MCF 10A (cell line): ENCODE measurements around the gene TF. TPM values are rescaled to one million over a fixed set of nuclear protein-coding genes. Genes with fewer than 3 reads are reported as not detected.

Experiments
- BruUV-seq: library from RNA; stranded (reverse); fragments of 400-500 nt; replicated peaks from 2 replicates; lab custom pipeline; 2021; lab: Mats Ljungman, UMichigan
- CTCF ChIA-PET: fragments of 300-600 bp; sonication (Branson Sonifier 250); formaldehyde crosslinking; extraction: SDS; loops from one replicate; lab custom pipeline; 2021; ENCODE audit warnings: antibody characterized with exemption, inconsistent platforms; lab: Yijun Ruan, JAX
- POLR2A ChIA-PET: fragments of 300-600, 350-650 bp; sonication (Branson Sonifier 250); formaldehyde crosslinking; extraction: SDS; loops from one replicate; lab custom pipeline; 2020; ENCODE audit warnings: antibody characterized with exemption, inconsistent platforms; lab: Yijun Ruan, JAX
- DNase-seq: peaks from one replicate; pipeline ENCODE4 v3.0.0-alpha.2; 2018; ENCODE audit not compliant: unreplicated experiment
- H3K27ac Mint-ChIP-seq: one replicate; pipeline ENCODE4 v1.8.0; 2022; ENCODE audit warnings: mild to moderate bottlenecking, low read depth, mixed read lengths; ENCODE audit not compliant: unreplicated experiment
- H3K27me3 Mint-ChIP-seq: one replicate; pipeline ENCODE4 v1.8.0; 2022; ENCODE audit warnings: mixed read lengths; ENCODE audit not compliant: insufficient read depth, unreplicated experiment
- H3K36me3 Mint-ChIP-seq: one replicate; pipeline ENCODE4 v1.8.0; 2022; ENCODE audit warnings: mild to moderate bottlenecking, moderate library complexity, mixed read lengths; ENCODE audit not compliant: insufficient read depth, unreplicated experiment
- H3K4me1 Mint-ChIP-seq: one replicate; pipeline ENCODE4 v1.8.0; 2022; ENCODE audit warnings: mixed read lengths; ENCODE audit not compliant: insufficient read depth, unreplicated experiment
- H3K4me3 Mint-ChIP-seq: one replicate; pipeline ENCODE4 v1.8.0; 2022; ENCODE audit warnings: mild to moderate bottlenecking, moderate library complexity, mixed read lengths; ENCODE audit not compliant: unreplicated experiment
- H3K9me3 Mint-ChIP-seq: one replicate; pipeline ENCODE4 v1.8.0; 2022; ENCODE audit warnings: mixed read lengths; ENCODE audit not compliant: unreplicated experiment
- intact Hi-C: fragments of 100-400 bp; cut with micrococcal nuclease; formaldehyde crosslinking; loops from 2 replicates; pipeline ENCODE4 v1.14.1; 2022
- total RNA-seq: library from RNA; stranded (reverse); gene quantifications from 2 replicates; pipeline ENCODE4 v1.2.3, GENCODE V29; 2022
- TF ChIP-seq, protein P1 (sequence below): fragments of 200-600 bp; IDR thresholded peaks from one replicate; pipeline ENCODE4 v1.8.0; 2022; ENCODE audit warnings: antibody characterized with exemption, mild to moderate bottlenecking; ENCODE audit not compliant: unreplicated experiment

The TF gene
- total RNA-seq, 1 experiment from 2014 or later, result 0.19 TPM

DNA sequence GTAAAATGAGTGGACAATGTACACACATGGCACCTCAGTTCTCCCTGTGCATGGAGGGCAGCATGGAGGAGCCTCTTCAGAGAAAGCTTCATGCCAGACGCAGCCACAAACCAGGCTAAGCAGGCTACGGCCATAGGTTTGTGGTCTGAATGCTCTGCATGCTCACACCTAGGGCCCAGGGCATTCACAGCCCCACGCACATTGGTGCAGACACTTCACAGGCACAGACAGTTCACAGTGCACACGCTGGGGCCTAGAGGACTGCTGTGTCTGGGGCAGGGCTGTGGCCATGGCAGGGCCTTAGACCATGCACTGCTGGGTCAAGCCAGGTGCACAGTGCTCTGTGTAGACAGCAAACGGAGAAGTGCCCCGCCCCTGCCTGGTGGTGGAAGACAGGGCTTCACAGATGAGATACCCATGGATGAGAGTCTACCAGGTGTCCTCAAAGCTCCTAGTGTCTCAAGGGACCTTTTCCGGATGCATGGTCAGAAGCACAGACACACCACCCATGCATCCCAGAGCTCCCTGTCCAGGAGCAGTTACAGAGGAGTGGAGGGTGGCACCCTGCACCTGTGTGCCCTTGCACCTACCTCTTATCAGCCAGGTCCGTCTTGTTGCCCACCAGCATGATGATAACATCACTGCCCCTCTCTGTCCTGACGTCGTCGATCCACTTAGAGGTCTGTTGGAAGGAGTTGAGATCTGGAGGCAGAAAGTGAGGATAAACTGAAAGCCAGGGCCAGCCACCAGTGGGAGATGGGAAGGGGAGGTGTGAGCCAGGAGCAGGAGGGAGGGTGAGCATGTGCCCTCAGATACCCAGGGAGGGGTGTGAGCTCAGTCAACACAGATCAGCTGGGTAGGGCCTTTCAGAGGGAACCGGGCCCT lies 93.0 kb downstream of the TF start:
- ChIA-PET POLR2A (no interaction called here), CTCF (no interaction called here)
- Mint-ChIP-seq H3K9me3 (no peaks in the 10 kb centered on the region), H3K27me3 (peaks cover 5% of the 10 kb centered on the region), H3K27ac (no peak overlapping the region), H3K4me1 (no peaks in the 10 kb centered on the region), H3K36me3 (no peaks in the 10 kb centered on the region), H3K4me3 (no peak overlapping the region)
- TF ChIP-seq, protein P1, sequence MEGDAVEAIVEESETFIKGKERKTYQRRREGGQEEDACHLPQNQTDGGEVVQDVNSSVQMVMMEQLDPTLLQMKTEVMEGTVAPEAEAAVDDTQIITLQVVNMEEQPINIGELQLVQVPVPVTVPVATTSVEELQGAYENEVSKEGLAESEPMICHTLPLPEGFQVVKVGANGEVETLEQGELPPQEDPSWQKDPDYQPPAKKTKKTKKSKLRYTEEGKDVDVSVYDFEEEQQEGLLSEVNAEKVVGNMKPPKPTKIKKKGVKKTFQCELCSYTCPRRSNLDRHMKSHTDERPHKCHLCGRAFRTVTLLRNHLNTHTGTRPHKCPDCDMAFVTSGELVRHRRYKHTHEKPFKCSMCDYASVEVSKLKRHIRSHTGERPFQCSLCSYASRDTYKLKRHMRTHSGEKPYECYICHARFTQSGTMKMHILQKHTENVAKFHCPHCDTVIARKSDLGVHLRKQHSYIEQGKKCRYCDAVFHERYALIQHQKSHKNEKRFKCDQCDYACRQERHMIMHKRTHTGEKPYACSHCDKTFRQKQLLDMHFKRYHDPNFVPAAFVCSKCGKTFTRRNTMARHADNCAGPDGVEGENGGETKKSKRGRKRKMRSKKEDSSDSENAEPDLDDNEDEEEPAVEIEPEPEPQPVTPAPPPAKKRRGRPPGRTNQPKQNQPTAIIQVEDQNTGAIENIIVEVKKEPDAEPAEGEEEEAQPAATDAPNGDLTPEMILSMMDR, result no peak
- intact Hi-C loops, result no loop called here
- no peak for DNase-seq
- no TSS peak for BruUV-seq

DNA sequence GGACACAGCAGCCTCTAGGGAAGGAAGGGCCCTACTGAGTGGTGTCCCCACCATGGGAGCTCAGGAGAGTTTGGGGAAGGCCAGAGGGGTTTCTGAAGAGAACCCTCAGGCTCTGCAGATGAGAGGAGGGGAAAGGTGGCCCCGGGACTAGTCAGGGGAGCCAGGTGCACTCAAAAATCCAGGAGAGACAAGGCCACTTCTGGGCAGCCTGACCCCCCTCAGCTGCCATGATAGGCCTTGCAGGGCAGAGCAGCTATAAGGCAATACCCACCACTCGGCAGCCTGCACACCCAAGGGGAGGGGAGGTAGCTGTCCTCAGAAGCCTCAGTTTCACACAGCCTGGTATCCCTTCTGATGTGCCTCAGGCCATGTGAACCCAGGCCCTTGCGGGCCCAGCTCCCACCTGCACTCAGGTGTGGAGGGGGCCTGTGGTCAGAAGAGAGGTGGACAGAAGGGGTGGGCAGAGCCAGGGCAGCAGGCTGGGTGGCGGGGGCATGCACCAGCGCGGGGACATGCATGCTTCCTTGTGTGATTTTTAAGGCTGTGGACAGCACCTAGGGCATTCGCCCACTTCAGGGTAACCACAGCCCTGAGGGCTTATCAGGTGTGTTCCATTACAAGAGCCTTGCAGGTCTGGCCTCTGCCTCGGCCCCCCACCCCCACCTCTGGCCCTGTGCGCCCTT lies 94.0 kb downstream of the TF start:
- ChIA-PET CTCF (no interaction called here), POLR2A (no interaction called here)
- no peak overlapping the region for H3K27ac Mint-ChIP-seq
- no peak overlapping the region for H3K4me3 Mint-ChIP-seq
- H3K4me1 Mint-ChIP-seq, result no peaks in the 10 kb centered on the region
- DNase-seq, result no peak
- intact Hi-C loops, result no loop called here
- H3K9me3 Mint-ChIP-seq, result no peaks in the 10 kb centered on the region
- BruUV-seq, result no TSS peak
- no peaks in the 10 kb centered on the region for H3K36me3 Mint-ChIP-seq
- TF ChIP-seq, protein P1, result no peak
- H3K27me3 Mint-ChIP-seq, result peaks cover 11% of the 10 kb centered on the region

DNA sequence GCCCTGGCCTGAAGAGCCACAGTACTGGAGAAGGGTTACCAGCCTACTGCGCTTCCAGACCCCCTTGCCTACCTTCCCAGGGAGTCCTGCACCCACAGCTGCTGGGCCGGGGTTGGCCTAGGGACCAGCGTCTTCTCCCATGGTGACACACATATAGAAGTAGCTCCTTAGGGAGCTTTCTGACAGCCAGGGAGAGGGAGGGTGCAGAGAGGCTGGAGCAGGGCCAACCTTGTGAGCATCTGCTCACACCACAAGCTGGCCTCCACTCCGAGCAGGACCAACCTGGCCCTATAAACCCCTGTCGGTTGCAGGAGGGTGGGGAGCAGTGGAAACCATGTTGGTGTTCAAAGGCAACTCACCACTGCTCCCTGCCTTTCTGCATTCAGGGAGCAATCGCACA lies 94.6 kb downstream of the TF start:
- BruUV-seq, result no TSS peak
- no peak overlapping the region for H3K27ac Mint-ChIP-seq
- H3K27me3 Mint-ChIP-seq, result peaks cover 11% of the 10 kb centered on the region
- no peaks in the 10 kb centered on the region for H3K36me3 Mint-ChIP-seq
- H3K9me3 Mint-ChIP-seq, result no peaks in the 10 kb centered on the region
- CTCF ChIA-PET, result no interaction called here
- intact Hi-C loops, result no loop called here
- no peak for DNase-seq
- POLR2A ChIA-PET, result no interaction called here
- no peaks in the 10 kb centered on the region for H3K4me1 Mint-ChIP-seq
- TF ChIP-seq, protein P1, result no peak
- H3K4me3 Mint-ChIP-seq, result no peak overlapping the region

DNA sequence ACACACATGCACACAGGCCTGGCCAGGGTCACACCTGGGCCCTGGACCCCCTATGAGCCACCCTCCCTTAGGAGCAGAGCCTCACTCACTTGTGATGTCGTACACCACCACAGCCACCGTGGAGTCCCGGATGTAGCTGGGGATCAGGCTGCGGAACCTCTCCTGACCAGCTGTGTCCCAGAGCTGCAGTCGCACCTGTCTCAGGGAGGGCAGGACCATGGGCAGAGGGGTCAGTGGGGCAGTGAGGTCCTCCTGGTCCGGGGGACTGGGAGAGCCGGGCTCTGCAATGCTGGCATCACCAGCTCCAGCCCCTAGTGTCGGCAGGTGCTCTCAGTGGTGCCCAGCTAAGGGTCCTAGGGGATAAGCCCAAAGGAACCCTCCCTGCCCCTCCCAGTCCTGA lies 95.0 kb downstream of the TF start:
- Mint-ChIP-seq H3K9me3 (no peaks in the 10 kb centered on the region), H3K4me3 (no peak overlapping the region), H3K36me3 (no peaks in the 10 kb centered on the region), H3K27ac (no peak overlapping the region), H3K27me3 (peaks cover 11% of the 10 kb centered on the region), H3K4me1 (no peaks in the 10 kb centered on the region)
- no TSS peak for BruUV-seq
- intact Hi-C loops, result no loop called here
- DNase-seq, result no peak
- TF ChIP-seq, protein P1, result no peak
- ChIA-PET CTCF (no interaction called here), POLR2A (no interaction called here)
